ENCODE measurements around the gene DTX2.
A peak's percentile ranks its signal among the peaks of the same experiment; 100 is the strongest.
"Not testable (repeated sequence)": the region's sequence is repeated elsewhere in the genome, so short reads cannot be mapped to it uniquely, and the experiment has no call there.

DTX2 gene

DNA sequence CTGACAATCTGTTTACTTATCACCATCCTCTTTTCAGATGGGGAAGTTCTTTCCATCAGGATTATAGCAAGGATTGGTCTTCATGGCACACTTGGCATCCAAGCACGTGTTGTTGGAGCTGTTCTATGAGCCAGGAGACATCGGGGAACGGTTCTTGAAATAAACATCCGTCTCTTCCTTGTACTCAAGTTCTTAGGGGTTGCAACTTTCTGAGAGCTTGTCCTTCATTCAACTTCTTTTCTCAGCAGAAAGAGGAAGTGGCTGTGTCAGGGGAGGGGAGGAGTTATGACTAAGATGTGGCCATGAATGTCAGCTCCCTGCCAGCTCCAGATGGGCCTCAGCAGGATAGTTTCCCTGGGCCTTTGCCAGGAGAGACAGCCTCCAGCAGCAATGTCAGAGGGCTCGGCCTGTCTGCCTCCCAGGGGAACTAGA is 15.9 kb upstream of the DTX2 start:
- peak overlapping the region in 10 of 11 experiments; percentile 48 to 83 (median 74); a peak in 21 of 22 replicates for H3K27ac ChIP-seq
- H3K4me2 ChIP-seq = peak overlapping the region; percentile 25 to 65 (median 50); a peak in 18 of 22 replicates
- not testable (repeated sequence) for H3K9me3 ChIP-seq (replicated peaks in 1 of 11); H3K27me3 ChIP-seq; H3K36me3 ChIP-seq; H3K4me3 ChIP-seq; H4K20me1 ChIP-seq
- peak overlapping the region in 9 of 11 experiments; percentile 35 to 66 (median 58); a peak in 11 of 22 replicates for H3K9ac ChIP-seq
- peaks cover 0 to 18% (median 15%) of the 10 kb centered on the region in 10 experiments; a peak in 14 of 20 replicates for H3K4me1 ChIP-seq

DNA sequence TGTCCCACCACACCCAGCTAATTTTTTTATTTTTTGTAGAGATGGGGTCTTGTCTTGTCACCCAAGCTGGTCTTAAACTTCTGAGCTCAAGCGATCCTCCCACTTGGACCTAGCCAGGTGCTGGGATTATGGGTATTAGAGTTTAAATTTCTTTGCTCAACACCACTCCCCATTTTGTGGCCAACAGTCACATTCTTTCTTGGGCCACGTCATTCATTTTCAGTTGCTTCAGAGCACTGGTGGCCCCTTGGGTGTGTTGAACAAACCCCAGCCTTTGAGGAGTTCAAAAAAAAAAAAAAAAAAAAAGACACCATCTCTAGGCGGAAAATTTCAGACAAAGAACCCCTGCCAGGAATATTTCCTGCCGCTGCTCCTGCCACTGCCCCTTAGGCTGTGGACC is 4.5 kb upstream of the DTX2 start:
- not testable (repeated sequence) for H3K27ac ChIP-seq, H3K4me3 ChIP-seq, H3K4me1 ChIP-seq

DNA sequence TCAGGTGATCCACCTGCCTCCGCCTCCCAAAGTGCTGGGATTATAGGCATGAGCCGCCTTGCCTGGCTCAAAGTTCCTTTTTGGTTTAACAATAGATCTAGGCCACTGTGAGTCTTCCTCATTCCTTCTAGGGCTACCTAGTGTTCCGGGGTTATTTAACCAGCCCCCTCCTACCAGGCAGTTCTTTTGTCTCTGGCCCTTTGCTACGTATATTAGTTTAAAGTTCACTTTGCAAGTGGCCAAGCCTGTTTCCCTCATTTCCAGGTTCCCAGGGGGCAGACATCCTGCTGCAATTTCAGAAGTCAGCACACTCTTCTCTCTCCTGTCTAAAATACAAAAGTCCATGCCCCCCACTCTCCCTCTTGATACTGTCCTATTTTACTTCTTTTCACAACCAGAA is 3.0 kb upstream of the DTX2 start:
- not testable (repeated sequence) for H3K4me1 ChIP-seq; H3K36me3 ChIP-seq; H3K9ac ChIP-seq; H3K27me3 ChIP-seq; H3K4me2 ChIP-seq; H3K9me3 ChIP-seq (replicated peaks in 1 of 11); H4K20me1 ChIP-seq; H3K27ac ChIP-seq; H3K4me3 ChIP-seq

More for the DNA sequence above, 4.5 kb upstream of the DTX2 start:
- H3K36me3 ChIP-seq; H3K4me2 ChIP-seq; H4K20me1 ChIP-seq; H3K9me3 ChIP-seq (replicated peaks in 1 of 11); H3K9ac ChIP-seq; H3K27me3 ChIP-seq: not testable (repeated sequence)

DNA sequence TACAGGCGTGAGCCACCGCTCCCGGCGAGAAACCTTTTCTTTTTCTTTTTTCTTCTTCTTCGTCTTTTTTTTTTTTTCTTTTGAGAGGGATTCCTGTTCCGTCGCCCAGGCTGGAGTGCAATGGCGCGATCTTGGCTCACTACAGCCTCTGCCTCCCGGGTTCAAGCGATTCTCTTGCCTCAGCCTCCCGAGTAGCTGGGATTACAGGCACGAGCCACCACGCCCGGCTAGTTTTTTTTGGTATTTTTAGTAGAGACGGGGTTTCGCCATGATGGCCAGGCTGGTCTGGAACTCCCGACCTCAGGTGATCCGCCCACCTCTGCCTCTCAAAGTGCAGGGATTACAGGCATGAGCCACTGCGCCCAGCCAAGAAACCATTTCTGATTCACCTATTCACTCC is 742 bp upstream of the DTX2 start:
- H3K4me3 ChIP-seq; H3K27me3 ChIP-seq; H3K9me3 ChIP-seq (replicated peaks in 1 of 11); H3K9ac ChIP-seq; H3K27ac ChIP-seq; H3K36me3 ChIP-seq; H3K4me2 ChIP-seq: not testable (repeated sequence)
- Histone ChIP-seq H4K20me1 (peaks cover 0 to 12% (median 0%) of the 10 kb centered on the region in 11 experiments; a peak in 4 of 22 replicates), H3K4me1 (peaks cover 0 to 12% (median 0%) of the 10 kb centered on the region in 10 experiments; a peak in 4 of 20 replicates)

DNA sequence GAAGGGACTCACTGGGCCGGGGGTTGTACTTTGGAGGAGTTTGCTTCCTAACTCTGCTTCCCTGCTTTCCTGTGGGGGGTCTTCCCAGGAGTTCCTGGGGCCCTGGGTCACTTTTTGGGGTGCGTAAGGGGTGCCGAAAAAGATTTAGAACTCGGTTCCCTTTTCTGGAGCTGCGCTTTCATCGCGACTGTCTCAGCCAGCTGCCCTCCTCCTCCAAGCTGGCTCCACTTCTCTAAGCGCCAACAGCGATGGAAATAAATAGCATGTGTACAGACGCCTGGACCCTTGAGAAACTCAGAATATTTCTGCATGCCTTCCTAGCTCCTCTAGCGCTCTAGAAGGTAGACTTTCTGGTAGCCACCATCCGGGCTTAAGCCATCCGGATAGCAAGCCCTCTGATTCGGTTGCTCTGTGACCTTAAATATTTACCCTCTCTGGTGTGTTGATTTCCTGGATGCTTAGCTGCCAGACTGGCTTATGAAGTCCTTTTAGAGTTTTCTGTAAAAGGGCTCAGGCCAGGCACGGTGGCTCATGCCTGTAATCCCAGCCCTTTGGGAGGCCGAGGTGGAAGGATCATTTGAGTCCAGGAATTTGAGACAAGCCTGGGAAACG is 868 bp downstream of the DTX2 start:
- H3K4me2 ChIP-seq; H3K27ac ChIP-seq; H3K9ac ChIP-seq; H3K9me3 ChIP-seq (replicated peaks in 1 of 11); H3K36me3 ChIP-seq; H3K27me3 ChIP-seq; H3K4me3 ChIP-seq: not testable (repeated sequence)
- peaks cover 5 to 19% (median 6%) of the 10 kb centered on the region in 10 experiments; a peak in 14 of 20 replicates for H3K4me1 ChIP-seq
- peaks cover 0 to 20% (median 5%) of the 10 kb centered on the region in 11 experiments; a peak in 16 of 22 replicates for H4K20me1 ChIP-seq

DNA sequence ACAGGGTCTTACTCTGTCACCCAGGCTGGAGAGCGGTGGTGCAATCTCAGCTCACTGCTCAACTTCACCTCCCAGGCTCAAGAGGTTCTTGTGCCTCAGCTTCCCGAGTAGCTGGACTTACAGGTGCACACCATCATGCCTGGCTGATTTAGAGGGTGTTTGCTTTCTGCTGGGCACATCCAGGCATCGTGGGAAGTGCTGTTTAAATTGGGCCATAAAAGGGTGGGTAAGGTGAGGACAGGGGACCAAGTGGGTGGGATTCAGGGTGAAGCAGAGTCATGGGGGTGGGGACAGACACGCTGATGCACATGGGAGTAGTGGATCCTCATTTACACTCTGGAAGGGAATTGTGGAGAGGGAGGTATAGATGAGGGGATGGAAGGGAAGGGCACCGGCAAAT is 3.5 kb downstream of the DTX2 start:
- not testable (repeated sequence) for H3K9me3 ChIP-seq (replicated peaks in 1 of 11); H3K27me3 ChIP-seq; H3K4me3 ChIP-seq; H3K36me3 ChIP-seq; H3K27ac ChIP-seq; H3K9ac ChIP-seq
- peaks cover 0 to 29% (median 9%) of the 10 kb centered on the region in 11 experiments; a peak in 16 of 22 replicates for H4K20me1 ChIP-seq
- peaks cover 5 to 19% (median 6%) of the 10 kb centered on the region in 10 experiments; a peak in 14 of 20 replicates for H3K4me1 ChIP-seq
- peak overlapping the region in 1 of 11 experiments; percentile 64; a peak in 1 of 22 replicates for H3K4me2 ChIP-seq

DNA sequence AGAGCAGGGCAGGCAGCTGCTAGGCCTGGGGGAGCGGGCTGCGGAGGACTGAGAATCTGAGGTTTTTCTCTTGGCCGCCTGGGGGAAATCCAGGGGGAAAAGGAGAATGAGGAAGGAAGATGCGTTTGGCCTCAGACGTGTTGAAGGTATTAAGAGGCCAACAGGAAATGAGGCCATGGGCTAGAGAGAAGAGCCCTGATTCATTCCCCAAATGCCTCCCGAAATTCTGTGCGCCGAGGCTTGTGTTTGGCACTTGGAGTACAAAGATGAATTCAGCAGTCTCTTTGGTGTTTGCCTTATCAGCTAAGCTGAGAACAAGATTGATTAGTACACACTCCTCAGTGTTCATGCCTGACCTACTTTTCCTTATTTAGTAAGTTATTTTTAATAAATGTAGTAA is 4.4 kb downstream of the DTX2 start:
- not testable (repeated sequence) for H3K36me3 ChIP-seq; H3K9me3 ChIP-seq (replicated peaks in 1 of 11); H3K4me2 ChIP-seq; H3K27ac ChIP-seq; H3K27me3 ChIP-seq; H3K4me3 ChIP-seq; H3K9ac ChIP-seq
- H4K20me1 ChIP-seq = peaks cover 0 to 29% (median 9%) of the 10 kb centered on the region in 11 experiments; a peak in 16 of 22 replicates
- H3K4me1 ChIP-seq = peaks cover 5 to 19% (median 6%) of the 10 kb centered on the region in 10 experiments; a peak in 14 of 20 replicates

DNA sequence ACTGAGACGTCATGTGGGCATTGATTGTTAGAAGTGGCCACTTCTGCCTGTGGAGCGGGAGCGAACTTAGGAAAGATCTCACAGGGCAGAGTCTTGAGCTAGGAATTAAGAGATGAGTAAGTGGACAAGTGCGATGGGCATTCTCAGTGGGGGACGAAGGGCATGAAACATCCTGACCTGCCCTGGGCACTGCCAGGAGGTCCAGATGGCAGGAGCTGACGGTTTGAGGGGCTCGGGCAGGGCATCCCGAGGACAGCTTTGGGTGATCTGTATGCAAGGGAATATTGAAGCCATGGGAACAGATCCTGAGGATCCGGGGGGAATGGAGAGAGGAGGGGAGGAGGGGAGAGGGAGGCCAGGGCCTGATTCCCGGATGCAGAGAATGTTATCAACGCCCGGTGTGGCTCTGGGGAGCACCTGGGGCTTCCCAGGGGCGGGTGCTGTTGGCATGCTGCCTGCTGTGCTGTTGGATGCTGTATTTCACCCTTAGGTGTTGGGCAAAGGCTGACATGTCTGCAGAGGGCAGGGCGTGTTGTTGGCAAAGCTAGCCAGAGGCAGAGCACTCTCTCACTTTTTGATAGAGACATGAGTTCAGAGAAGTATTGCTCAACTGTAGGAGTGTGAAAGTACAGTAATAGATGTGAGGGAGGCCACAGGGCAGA is 6.4 kb downstream of the DTX2 start:
- Histone ChIP-seq H3K4me1 (peaks cover 5 to 32% (median 6%) of the 10 kb centered on the region in 10 experiments; a peak in 14 of 20 replicates), H4K20me1 (peaks cover 0 to 29% (median 9%) of the 10 kb centered on the region in 11 experiments; a peak in 16 of 22 replicates)
- not testable (repeated sequence) for H3K9ac ChIP-seq; H3K4me2 ChIP-seq; H3K36me3 ChIP-seq; H3K4me3 ChIP-seq; H3K27ac ChIP-seq; H3K9me3 ChIP-seq (replicated peaks in 1 of 11); H3K27me3 ChIP-seq

DNA sequence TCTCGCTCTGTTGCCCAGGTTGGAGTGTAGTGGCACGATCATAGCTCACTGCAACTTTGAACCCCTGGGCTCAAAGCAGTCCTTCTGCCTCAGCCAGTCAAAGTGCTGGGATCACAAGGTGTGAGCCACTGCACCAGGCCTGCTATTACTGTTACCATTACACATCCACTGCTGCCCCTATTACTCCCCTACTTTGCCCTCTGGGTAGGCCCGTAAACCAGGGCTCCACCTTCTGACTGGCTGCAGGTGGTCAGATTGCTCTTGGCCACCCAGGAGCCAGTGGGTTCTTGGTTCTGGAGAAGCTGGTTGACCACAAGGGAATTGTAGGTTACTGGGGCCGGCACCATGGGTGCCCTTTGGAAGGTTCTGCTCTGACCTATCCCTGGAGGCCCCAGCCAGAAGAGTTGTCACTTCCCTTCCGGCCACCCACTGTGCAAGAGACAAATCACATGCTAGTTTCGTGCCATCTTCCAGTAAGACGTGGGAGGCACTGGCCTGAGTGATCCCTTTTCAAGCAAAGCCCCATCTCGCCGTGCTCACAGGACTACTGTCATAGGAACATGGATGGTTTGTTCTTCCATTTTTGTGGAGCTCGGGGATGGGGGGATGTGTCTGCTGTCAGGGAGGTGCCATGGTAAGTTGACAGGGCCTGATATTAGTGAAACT is 10.2 kb downstream of the DTX2 start:
- peaks cover 0 to 17% (median 3%) of the 10 kb centered on the region in 11 experiments; a peak in 10 of 22 replicates for H3K36me3 ChIP-seq
- H3K4me1 ChIP-seq = peaks cover under 1 to 16% (median 2%) of the 10 kb centered on the region in 10 experiments; a peak in 13 of 20 replicates
- H3K9me3 ChIP-seq (replicated peaks in 1 of 11); H3K4me3 ChIP-seq; H3K27me3 ChIP-seq; H3K27ac ChIP-seq; H3K9ac ChIP-seq: not testable (repeated sequence)
- peak overlapping the region in 2 of 11 experiments; percentile 19 to 57; a peak in 3 of 22 replicates for H3K4me2 ChIP-seq
- peaks cover 0 to 19% (median 6%) of the 10 kb centered on the region in 11 experiments; a peak in 16 of 22 replicates for H4K20me1 ChIP-seq

DNA sequence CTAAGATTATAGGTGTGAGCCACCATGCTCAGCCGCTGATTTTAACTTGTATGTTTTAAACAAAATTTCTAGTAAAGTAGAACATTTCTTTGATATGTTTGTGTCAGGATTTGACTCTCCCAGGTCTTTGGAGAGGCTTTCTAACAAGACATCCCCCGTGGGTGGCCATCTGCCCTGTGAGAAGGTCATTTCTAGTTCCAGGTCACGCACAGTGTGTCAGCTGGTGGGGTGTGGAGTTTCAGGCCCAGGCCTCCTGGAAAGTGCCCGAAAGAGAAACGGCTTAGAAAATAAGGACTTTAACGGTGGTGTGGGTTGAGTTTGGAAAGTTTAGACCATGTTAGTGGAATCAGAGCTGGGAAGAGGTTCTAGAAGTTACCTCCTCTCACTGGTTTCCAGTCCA is 11.6 kb downstream of the DTX2 start:
- H3K36me3 ChIP-seq = peaks cover 0 to 12% (median 0%) of the 10 kb centered on the region in 11 experiments; a peak in 3 of 22 replicates
- not testable (repeated sequence) for H3K9ac ChIP-seq, H3K4me3 ChIP-seq

DNA sequence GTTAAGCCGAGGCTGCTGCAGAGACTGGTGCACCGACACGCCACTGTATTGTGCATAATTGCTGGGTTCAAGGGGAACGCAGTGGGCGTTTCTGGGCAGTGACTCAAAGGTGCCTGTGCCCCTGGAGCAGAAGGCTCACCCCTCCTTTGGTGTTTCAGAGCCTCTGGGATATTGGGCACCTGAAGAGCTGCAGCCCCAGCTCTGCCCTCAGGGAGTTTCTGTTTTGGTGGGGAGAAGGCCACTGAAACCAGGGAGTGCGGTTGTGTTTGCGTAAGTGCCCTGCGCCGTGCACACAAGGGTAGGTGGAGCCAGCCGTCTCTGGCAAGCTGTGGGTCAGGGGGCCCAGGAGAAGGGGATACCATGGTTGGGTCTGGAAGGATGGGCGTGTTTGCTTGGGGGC is 14.8 kb downstream of the DTX2 start:
- H3K27me3 ChIP-seq; H3K9ac ChIP-seq; H3K4me2 ChIP-seq; H3K27ac ChIP-seq; H3K9me3 ChIP-seq (replicated peaks in 1 of 11); H3K4me3 ChIP-seq: not testable (repeated sequence)
- Histone ChIP-seq H3K36me3 (peaks cover 0 to 25% (median 0%) of the 10 kb centered on the region in 11 experiments; a peak in 4 of 22 replicates), H3K4me1 (peaks cover 0 to 11% (median 5%) of the 10 kb centered on the region in 10 experiments; a peak in 9 of 20 replicates), H4K20me1 (peaks cover 0 to 33% (median 0%) of the 10 kb centered on the region in 11 experiments; a peak in 5 of 22 replicates)

More for the DNA sequence above, 11.6 kb downstream of the DTX2 start:
- not testable (repeated sequence) for H3K9me3 ChIP-seq (replicated peaks in 1 of 11); H3K27ac ChIP-seq; H3K27me3 ChIP-seq; H3K4me2 ChIP-seq
- Histone ChIP-seq H3K4me1 (peaks cover 0 to 13% (median 0%) of the 10 kb centered on the region in 10 experiments; a peak in 3 of 20 replicates), H4K20me1 (peaks cover 0 to 12% (median 0%) of the 10 kb centered on the region in 11 experiments; a peak in 4 of 22 replicates)

DNA sequence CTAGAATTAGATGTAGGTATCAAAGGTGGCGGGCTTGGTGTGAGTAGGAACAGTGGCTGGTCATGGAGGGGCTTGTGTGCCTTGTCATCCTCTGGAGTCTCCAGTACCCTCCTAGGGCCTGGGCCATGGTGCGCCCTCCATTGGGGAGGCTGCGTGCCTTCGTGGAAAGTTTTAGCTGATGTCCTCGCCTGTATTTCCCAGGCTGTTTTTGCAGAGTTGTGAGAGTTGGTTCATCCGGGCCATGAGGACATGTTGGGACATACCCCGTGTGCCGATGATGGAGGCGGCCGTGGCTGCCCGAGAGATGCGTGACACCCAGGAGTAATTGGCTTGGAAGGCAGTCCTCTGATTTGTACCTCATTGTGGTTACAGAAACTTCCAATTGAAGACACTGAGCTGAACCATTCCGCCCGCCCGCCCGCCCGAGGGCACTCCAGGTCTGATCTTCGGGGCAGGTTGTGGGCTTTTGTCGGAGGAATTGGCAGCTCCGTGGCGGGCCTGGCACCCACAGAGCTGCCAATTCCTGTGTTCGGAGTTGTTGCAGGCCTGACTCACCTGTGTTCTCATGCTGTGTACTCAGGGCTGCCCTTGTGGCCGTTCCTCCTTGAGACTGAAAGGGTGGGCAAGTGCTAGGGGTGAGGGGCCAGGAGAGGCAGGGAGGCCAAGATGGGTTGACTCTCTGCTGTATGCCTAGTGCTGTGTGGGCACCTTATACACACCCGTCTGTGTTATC is 15.4 kb downstream of the DTX2 start:
- Histone ChIP-seq H4K20me1 (peaks cover 0 to 34% (median 0%) of the 10 kb centered on the region in 11 experiments; a peak in 5 of 22 replicates), H3K36me3 (peaks cover 0 to 28% (median 2%) of the 10 kb centered on the region in 11 experiments; a peak in 5 of 22 replicates)
- not testable (repeated sequence) for H3K9ac ChIP-seq; H3K27ac ChIP-seq; H3K4me3 ChIP-seq; H3K9me3 ChIP-seq (replicated peaks in 1 of 11); H3K4me1 ChIP-seq; H3K4me2 ChIP-seq; H3K27me3 ChIP-seq

All from BLaER1 treated with 17β-estradiol and CSF1 and Interleukin-3, amounts not matched to agents 10 nM and 100 nM (cell line).